T-helper 2 cell (primary cell): Measurements from ENCODE around the gene FXYD3.
"Not testable (repeated sequence)": the region's sequence is repeated elsewhere in the genome, so short reads cannot be mapped to it uniquely, and the experiment has no call there.

Experiments used
- DNase-seq, 5 experiments: peaks; one replicate each; pipeline versions ENCODE4 v3.0.0 to v3.0.0-alpha.2; 2012 to 2022

FXYD3 gene

DNA sequence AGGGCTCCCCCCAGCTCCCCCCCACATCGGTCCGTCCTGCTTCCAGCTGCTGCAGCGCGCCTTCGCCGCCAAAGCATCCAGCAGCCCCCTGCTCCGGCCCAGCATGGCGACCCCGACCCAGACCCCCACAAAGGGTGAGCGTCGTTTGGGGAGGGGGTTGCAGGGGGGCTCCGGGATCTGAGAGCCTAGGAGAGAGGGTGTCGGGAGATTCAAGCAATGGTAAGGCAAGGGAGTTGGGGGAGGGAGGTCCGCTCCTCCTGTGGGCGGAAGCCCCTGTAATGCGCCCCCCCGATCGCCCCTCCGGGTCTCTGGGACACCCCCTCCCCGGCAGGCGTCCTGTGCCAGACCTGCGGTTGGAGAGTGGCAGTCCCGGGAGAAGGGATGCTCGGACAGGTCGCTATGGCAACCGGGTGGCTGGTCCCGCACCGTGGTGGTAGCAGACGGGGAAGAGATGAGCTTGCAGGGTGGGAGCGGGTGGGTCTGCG lies 27.6 kb downstream of the FXYD3 start, which contains the start of gene FXYD7:
Gene FXYD7 (plus strand): TSS at position 25 of the 485 bp plus-strand sequence. CDS start 79 bp downstream, at position 104.
- peak in 1 of 5 experiments; percentile 16 for DNase-seq

DNA sequence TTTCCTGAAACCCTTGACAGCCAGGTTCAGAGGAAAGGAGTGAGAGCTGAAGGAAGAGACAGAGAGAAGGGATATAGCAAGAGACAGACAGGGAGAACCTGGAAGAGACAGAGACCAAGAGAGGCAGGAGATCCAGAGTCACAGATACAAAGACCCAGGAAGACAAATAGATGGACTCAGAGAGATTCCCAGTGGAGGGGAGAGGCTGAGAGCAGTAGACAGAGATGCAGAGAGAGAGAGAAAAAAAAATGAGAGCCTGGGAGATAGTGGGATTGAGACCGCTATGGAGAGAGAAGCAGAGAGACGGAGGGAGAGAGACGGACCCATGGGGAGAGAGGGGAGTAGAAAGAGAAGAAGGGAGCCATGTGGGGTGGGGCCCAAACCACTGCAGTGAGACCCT lies 28.2 kb downstream of the FXYD3 start:
- DNase-seq, result no peak

DNA sequence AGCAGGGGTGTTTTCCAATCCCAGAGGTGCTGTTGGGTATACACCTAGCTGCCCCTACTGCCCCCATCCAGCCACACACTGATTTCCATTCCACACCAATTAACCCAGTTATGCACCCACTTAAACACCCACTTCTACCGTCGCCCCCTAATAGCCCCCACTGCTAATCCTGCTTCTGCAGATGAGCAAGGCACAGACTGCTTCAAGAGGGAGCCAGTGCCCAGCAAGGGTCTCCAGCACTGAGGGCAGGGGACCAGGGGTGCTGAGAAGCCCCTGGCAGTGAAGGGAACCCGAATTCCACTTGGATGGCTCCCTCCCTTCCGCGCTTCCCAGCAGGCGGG lies 28.6 kb downstream of the FXYD3 start:
- DNase-seq, result no peak

DNA sequence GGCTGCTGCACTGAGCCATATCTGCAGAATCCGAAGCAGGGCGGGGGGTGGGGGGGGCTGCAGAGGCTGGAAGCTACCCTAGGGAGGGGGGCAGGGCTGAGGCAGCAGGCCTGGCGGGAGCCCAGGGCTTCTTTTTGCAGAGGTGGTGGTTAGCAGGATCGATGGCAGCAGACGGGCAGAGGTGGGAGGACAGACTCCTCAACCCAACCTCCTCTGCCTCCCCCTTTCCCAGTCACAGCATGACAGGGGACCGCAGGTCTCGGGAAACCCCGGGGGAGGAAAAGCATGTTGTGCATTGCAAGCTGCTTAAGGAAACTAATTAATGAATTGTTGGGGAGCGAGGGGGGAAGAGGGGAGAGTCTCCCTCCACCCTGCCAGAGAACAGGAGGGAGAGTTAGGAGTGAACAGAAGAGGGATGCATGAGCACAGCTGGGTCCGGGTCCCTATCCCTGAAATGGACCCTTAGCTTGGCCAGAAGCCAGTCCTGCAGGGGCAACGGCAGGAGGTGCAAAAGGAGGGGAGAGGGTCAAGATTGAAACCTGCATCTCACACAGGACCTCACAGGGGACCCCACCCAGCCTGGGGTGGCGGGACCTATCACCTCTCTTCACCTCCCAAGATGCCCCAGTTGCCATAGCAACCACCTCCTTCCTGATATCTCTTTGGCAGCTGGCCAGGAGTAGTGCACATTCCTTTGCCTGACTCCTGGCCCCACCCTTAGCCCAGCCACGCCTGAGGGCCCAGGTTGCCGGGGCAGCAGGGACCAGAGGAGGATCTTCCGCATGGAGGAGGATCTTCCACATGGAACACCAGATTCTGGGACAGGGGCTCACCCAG lies 29.2 kb downstream of the FXYD3 start:
- peak in 2 of 5 experiments; percentile 32 to 51 for DNase-seq

DNA sequence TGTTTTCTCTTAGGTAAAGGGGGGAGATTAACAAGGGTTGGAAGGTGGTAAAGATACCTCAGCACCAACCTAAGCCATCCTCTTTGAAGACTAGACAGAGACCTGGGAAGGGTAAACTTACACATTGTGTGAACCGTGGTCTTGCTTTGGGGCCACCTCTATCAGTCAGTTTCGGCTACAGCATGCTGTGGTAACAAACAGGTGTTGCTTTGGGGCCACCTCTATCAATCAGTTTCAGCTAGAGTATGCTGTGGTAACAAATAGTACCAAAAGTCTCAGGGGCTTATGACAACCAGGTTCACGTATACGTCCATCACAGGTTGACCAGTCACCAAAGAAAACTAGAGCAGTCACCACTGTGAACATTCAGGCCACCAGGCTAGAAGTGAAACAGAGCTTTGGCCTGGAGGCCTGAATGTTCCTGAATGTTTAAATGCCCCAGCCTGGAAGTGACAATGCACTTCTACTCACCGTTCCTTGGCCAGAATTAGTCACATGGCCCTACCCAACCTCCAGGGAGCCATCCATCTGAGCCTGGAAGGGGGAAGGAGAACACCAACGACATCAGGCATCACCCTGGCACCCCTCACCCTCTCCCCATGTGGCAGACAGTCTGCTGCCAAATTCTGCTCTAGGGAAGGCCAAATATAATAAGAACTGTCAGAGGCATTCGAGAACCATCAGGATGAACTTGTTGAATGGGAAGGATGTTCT lies 31.3 kb downstream of the FXYD3 start:
- DNase-seq, result no peak

DNA sequence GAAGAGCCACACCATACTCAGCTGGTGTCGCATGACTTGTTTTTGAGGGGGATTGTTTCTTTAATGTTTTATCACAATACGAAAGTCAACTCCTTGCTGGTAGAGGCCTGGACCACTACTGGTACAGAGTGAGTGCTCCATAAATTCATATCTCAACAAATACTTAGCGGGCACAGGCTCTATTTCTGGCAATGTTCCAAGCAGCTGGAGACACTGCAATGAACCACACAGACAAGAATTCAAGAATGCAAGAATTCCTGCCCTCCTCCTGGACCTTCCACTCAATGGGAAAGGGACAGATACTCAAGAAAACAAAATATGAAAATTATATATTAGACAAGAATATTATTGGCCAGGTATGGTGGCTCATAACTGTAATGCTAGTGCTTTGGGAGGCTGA lies 33.8 kb downstream of the FXYD3 start:
- no peak for DNase-seq

DNA sequence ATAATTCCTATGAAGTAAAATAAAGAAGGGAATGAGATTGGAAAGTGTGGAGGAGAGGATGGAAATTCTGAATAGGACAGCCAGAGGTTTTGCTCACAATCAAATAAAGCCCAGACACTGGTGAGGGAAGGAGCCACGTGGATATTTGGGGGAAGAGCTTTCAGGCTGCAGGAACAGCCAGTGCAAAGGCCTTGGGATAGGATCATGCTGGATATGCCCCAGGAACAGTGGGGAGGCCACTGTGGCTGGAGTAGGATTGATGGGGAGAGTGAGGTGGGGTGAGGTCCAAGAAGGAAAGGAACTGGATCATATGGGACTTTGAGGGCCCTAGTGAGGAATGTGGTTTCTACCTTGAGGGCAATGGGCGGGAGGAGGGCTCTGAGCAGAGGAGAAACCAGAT lies 34.8 kb downstream of the FXYD3 start:
- DNase-seq, result no peak

DNA sequence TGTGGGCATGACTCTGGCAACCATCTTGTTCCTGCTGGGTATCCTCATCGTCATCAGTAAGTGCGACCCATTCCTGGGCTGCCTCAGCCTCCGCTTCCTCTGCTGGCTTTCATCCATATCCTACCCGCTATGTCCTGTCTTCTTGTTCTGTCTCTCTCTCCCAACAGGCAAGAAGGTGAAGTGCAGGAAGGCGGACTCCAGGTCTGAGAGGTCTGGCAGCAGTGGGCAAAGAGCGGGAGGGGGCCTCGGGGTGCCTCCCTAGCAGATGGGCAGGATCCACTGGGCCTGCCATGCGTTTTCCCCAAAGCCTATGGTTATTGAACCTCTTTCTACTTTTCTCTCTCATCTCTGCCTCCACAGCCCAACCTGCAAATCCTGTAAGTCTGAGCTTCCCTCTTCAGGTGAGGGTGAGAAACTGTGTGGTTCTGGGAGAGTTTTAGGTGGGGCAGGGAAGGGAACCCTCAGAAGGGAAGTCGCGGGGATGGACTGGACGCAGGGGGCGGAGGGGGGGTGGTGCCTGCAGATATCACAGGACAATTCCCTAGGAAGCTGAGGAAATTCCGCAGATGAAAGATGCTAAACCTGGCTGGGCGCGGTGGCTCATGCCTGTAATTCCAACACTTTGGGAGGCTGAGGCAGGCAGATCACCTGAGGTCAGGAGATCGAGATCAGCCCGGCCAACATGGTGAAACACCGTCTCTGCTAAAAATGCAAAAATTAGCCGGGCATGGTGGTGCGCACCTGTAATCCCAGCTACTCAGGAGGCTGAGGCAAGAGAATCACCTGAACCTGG lies 35.8 kb downstream of the FXYD3 start:
- DNase-seq, result no peak

DNA sequence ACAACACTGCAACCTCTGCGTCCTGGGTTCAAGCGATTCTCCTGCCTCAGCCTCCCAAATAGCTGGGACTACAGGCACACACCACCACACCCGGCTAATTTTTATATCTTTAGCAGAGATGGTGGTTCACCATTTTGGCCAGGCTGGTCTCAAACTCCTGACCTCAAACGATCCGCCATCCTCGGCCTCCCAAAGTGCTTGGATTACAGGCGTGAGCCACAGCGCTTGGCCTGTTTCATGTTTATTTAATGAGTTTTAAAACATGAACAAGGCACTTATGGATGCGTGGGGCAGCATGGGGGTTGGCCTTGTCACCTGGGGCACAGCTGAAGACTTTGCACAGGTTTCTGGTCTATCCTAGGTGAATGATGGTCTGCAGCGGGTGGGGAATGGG lies 37.5 kb downstream of the FXYD3 start:
- not testable (repeated sequence) for DNase-seq

DNA sequence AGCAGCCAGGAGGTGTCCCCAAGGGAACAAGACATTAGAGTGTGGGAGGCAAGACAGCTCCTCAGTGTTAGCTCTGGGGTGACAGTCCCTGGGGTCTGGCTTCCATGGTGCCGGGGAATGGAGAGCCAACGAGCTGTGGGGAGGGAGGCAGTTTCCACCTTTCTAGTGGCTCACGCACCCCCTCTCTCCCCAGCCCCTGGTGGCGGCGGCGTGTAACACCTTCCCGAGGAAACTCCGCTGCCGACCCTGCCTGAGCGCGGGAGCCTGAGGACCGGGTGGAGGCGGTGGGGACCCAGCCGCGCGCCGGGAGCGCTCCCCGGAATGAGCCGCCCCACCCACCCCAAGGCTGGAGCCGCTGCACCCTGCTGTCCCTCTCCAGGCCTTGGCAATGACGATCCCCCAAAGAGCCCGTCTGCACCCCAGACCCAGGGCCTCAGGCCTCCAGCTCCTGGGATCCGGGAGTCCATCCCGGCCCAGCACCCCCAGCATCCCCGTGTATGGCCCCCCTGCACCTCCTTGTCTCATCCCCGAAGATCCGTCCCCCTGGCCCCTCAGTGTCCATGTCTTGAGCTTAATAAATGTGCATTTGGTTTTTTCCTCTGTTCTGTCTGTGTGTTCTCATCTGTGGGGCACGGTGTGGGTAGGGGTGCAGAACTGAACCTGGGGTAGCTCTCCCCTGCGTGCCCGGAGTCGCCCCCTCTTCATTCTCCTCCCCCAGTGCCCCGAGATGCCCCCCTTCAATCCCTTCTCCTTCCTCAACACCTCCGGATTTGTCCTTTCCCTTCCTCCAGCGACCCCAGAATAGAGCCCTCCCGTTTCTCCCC lies 38.3 kb downstream of the FXYD3 start:
- DNase-seq, result peak; percentile 47 to 79 (median 67)

DNA sequence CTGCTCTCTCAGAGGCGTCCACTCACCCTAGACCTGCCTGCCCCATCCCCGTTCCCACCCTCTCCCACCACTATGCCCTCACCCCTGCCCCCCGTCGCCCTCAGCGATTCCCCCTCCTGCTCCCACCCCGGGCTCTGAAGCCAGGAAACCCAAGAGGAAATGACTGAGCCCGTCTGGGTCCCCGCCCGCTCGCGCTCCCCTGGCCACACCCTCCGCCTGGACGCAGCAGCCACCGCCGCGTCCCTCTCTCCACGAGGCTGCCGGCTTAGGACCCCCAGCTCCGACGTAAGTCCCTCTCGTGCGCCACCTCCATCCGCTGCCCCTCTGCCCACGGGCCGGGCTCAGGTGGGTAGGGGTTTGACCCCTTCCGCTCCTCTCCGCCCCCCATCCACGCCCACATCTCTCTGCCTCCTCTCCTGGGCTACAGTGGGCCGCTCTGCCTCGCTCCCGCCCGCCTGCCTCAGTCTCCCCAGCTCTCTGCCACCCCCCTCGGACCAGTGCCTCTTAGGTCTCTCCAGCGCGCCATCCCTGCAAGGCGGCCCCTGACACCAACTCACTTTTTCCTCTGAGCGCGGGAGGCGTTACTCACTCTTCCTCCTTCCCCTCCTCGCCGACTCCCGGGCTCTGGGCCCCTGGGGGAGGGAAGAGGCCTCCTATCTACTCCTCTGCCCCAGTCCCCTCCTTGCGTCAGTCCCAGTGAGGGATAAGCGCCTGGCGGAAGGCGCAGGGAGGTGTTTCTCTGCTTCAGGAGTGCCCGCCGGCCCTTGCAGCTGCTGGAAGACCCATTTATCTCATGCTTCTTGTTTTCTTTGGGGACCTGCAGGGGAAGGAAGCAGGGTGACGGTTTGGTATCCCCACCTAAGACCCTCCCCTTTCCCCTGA lies 39.1 kb downstream of the FXYD3 start, which contains the start of gene FXYD5:
Gene FXYD5 (plus strand): TSS at position 211 of the 882 bp plus-strand sequence. CDS start 816 bp downstream, outside the sequence.
- peak; percentile 36 to 84 (median 58) for DNase-seq

DNA sequence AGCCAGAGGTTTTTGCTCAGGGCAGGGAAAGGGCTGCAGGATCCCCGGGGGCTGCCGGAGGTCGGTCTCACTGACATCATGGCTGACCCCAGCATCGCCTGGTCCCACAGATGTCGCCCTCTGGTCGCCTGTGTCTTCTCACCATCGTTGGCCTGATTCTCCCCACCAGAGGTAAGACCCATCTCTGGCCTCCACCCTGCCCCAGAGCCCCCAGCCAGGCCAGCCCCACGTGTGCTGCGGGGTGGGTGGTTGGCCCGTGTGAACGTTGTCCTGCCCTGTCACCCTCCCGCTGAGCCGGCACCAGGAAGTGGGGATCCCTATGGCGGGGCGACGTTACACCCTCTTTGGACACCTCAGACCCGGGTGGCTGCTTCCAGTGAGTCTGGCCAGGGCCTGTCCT lies 39.8 kb downstream of the FXYD3 start:
- peak in 1 of 5 experiments; percentile 43 for DNase-seq

DNA sequence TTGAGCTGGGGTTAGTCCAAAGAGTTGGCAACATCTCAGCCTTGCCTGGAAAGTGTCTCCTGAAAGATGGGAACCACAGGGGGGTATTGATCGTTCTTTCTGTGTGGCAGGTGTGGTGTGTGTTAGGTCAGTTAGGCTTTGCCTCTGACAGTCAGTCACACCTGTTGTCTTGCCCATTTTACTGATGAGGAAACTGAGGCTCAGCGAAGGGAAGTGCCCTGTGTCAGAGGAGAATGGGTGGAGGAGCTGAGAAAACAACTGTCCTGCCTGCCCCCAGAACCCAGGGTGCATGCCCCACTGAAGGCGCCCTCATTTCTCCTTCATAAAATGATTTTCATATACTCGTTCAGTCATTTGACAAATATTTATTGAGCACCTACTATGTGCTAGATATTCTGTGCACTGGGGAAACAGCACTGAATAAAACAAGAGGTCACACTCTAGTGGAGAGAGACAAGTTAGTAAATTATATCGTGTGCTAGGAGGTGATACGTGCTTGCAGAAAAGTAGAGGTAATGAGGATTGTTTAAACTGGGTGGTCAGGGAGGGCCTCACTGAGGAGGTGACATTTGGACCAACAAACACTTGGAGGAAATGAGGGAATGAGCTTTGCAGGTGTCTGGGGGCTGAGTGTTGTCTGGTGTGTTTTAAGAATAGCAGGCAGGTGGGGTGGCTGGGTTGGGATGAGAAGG lies 40.5 kb downstream of the FXYD3 start:
- DNase-seq, result no peak

DNA sequence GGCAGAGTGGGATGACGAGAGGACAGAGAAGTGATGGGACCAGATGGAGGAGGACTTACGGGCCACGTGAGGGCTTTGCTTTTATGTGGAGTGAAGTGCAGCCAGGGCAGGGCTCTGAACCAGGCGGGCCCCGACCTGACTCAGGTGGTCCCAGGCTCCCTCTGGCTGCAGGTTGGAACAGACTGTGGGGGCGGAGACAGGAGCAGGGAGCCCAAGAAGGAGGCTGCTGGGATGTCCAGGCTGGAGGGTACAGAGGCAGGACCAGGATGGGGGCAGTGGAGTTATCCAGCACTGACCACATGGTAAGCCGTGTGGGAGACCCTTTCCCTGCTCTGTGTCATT lies 41.0 kb downstream of the FXYD3 start:
- no peak for DNase-seq

DNA sequence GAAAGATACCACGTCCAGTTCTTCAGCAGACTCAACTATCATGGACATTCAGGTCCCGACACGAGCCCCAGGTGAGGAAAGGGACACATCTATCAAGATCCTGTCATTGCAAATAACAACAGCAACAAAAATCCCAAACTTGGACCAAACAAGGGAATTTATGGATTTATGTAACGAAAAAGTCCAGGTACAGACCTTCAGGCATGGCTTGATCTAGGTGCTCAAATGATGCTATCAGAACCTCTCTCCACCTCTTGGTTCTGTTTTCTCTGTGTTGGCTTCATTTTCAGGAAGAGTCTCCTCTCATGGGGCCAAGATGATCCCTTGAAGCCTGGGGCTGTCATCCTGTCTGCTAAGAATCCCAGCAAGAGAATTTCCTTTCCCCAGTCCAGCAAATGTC lies 41.8 kb downstream of the FXYD3 start:
- no peak for DNase-seq

DNA sequence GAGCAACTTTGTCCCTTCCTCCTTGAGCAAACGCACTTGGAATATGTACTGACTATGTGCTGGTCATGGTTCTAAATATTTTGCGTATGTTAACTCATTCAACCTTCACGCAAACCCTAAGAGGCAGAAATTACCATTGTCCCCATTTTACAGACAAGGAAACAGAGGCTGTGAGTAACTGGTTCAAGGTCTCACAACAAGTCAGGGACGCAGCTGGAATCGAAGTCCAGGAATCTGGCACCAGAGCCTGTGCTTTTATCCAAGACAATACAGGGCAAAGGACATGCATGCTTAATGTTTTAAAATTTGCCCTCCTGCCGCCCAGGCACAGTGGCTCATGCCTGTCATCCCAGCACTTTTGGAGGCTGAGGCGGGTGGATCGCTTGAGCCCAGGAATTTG lies 44.0 kb downstream of the FXYD3 start:
- DNase-seq, result no peak

DNA sequence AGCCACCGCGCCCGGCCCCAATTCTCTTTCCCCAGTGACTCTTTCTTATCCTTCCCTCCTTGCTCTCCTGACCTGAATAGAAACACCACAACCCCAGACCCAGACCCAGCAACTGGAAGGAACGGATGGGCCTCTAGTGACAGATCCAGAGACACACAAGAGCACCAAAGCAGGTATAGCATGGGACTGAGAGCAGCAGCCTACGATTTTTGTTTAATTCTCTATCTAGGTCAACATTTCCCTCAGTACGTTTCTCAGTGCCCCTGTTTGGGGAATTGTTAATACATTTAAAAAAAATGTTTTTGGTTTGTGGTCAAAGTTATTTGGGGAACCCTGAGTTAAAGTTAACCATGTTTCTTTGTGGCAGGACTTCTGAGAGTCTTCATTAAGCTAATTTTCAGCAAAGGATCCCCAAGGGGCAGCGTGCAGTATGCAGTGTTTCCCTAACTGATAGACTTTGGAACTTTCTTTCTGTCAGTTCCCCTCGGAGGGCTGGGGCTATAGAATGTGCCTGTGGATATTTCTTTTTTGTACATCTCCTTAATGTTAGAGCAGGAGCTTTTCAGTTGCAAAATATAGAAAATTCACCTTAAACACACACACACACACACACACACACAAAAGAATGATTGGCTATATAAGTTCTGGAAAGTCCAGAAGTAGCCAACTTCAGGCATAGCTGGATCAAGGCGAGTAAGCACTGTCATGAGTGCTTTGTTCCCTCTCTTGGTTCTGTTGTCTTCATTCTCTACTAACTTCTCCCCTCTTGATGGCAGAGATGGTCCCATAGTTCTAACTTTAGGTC lies 45.2 kb downstream of the FXYD3 start:
- DNase-seq, result no peak

DNA sequence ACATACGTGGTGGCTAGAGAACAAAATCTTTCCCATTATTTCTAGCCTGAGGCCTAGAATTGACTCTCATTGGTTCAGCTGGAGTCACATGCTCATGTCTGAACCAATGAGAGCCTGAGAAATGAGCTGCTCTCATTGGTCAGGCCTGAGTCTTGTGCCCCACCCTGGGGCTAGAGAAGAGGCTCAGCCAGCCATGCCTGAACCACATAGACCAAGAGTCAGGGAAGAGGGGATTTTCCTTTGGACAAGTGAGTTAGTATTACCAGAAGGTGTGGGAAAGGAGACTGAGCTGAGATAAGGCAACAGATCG lies 45.8 kb downstream of the FXYD3 start:
- DNase-seq, result no peak

DNA sequence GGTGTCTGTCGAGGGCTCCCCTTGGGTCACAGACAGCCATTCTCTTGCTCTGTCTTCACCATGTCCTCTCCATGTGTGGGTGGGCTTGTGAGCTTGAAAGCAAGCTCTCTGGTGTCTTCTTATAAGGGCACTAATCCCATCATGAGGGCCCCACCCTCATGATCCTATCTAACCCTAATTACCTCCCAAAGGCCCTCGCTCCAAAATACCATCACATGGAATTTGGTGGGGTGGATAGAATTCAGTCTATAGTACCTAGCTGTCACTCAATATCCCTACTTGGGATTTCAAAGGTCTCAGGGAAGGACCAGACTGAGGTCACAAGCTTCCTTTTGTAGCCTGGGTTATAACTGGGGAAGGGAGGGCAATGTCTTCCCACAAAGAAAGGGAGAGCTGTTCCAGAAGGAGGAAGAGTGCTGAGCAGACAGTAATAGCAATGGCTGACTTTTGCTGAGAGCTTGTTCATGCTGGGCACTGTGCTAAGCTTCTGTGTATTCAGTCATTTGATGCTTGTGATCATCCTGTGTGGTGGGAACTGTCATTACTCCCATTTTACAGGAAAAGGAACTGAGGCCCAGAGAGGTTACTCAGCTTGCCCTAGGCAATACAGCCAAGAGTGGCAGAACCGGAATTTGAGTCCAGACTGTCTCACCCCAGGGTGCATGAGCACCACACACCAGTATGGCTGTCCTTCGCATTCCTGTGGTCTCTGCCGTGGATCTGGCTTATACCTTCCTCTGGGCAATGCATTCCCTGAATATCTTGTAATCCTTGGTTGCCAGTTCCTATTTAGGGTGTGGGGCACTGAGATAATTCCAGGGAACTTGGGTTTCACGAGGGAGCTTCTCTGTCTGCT lies 47.1 kb downstream of the FXYD3 start:
- DNase-seq, result no peak
